KOPT-K1 (cell line): ENCODE measurements around the gene C17orf67.

Experiments
- H3K27ac ChIP-seq: fragments of 200-600 bp; sonication (generic); 2 replicates; pipeline ENCODE4 v1.5.1; 2016; ENCODE audit warnings: antibody characterized with exemption, mild to moderate bottlenecking, low read depth, low read length; ENCODE audit not compliant: poor library complexity, severe bottlenecking
- H3K36me3 ChIP-seq: fragments of 200-600 bp; sonication (generic); 2 replicates; pipeline ENCODE4 v1.5.1; 2017; ENCODE audit warnings: antibody characterized with exemption, mild to moderate bottlenecking, low read length, moderate library complexity; ENCODE audit not compliant: insufficient read depth
- H3K9me3 ChIP-seq: fragments of 200-600 bp; sonication (generic); 2 replicates; pipeline ENCODE4 v1.5.1; 2017; ENCODE audit warnings: antibody characterized with exemption, low read length, mild to moderate bottlenecking; ENCODE audit not compliant: insufficient read depth, poor library complexity, severe bottlenecking

C17orf67 gene

DNA sequence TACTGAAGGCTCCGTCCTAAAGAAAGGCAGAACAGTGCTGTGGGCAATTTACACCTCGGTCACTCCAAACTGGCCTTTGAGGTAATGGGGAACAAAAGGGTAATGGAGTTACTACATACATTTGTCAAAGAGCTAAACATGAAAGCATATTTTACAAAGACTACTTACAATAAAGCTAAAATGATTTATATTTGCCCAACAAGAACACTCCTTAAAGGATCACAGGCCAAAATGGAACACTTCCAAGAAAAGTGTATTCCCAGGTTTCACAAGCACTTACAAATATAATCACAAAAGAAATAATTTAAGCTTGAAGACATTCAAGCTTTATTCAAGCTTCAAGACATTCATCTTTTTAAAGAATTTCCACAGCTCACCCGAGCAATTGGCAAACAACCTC, 29.3 kb downstream of the C17orf67 start:
- Histone ChIP-seq H3K27ac (no peak overlapping the region), H3K36me3 (no peaks in the 10 kb centered on the region), H3K9me3 (no peaks in the 10 kb centered on the region)

DNA sequence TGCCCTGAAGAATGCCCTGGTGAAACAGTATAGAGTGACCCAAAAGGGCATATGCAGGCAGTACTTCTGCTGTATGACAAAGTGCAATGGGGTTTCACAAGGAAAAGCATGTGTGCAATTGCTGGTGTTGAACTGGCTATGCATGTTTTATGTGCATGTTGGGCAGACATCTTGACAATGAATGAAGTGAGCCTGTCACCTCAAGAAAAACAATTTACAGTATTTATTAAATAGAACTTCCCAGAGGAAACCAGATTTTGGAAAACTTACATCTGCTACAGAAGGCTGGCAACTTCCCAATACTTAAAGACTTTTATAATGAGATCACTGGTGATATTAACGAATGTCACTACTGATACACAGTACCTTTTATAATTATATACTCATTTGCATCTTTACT, 30.6 kb downstream of the C17orf67 start:
- Histone ChIP-seq H3K27ac (no peak overlapping the region), H3K9me3 (no peaks in the 10 kb centered on the region), H3K36me3 (no peaks in the 10 kb centered on the region)

DNA sequence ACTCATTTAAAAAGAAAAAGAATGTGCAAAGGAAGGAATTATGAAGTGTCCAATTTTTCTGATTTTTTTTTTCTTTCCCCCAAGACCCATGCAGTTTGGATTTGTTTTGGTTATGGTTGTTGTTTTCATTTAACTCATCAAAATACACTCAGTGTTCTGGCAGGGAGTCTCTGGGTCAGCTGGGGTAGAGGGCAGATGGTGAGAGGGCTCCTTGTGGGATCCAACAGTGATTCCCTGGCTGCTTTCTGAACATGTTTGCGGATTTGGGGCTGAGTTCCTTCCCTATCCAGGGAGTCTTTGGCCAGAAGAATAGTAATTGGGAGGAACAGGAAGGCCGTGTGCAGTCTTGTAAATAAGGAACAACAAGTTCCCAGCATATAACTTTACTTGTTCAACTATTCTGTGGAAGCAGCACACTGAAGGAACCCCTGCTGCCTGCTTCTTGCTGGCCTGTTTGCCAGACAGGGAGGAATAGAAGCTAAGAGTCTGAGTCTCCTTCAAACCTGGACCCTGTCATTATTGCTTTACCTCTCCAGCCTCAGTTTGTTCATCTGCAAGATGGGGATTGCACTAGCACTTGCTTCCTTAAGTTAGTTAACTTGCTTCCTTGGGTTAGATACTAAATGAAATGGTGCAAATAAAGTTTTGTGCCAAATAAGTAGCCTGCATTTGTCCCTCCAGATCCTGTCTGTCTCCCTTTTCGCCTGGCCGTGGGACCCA, 32.1 kb downstream of the C17orf67 start:
- Histone ChIP-seq H3K36me3 (no peaks in the 10 kb centered on the region), H3K27ac (no peak overlapping the region), H3K9me3 (no peaks in the 10 kb centered on the region)

DNA sequence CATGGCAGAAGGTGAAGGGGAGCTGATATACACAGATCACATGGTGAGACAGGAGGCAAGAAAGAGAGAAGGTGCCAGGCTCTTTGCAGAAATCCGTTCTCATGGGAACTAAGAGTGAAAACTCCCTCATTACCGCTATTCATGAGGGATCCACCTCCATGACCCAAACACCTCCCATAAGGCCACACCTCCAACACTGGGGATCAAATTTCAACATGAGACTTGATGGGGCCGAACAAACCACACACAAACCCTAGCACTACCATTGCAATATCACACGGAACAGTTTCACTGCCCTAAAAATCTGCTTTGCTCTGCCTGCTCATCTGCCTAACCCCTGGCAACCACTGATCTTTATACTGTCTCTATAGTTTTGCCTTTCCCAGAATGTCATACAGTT, 34.8 kb downstream of the C17orf67 start:
- H3K27ac ChIP-seq, result no peak overlapping the region
- H3K36me3 ChIP-seq, result no peaks in the 10 kb centered on the region

DNA sequence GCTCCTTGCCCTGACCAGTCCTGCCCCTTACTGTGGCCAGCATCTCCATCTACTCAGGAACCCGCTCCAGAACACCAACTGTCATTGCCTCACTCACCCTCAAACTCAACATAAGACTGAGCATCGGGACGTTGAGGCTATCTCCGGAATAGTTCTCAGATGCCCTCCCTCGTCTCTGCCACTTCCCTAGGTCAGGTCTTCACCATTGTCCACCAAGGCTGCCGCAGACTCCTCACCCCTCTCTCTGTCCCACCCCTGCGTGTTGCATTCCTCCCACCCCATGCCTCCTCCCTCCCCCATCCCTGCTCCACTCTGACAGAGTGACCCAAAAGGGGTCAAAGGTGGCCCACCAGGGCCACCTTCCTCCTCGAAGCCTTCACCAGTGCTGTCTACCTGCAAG, 37.2 kb downstream of the C17orf67 start:
- Histone ChIP-seq H3K36me3 (no peaks in the 10 kb centered on the region), H3K9me3 (no peaks in the 10 kb centered on the region), H3K27ac (no peak overlapping the region)

More for the DNA sequence above, 34.8 kb downstream of the C17orf67 start:
- no peaks in the 10 kb centered on the region for H3K9me3 ChIP-seq

DNA sequence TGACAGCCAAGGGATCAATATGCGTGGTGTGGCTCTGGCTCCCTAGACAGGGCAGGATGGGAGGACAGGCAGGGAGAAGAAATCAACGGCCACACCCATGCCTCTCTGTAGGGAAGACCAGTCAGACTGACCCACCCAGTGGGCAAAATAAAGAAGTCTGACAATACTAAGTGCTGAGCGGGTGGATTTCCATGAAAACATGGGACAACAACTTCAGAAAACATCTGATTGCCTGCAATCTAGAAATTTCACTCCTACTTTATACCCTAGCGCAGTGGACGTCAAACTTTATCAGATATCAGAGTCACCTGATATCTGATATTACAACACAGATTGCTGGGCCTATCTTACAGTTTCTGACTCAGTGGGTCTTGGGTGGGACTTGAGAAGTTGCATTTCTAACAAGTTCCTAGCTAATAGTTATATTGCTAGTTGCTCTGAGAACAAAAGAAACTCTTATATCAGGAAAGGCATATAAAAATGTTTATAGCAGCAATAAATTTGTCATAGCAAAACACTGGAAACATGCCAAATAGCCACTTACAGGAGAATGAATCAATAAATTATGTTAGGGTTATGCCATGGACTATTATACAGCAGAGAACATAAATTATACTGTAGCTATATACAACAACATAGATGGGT, 38.4 kb downstream of the C17orf67 start:
- Histone ChIP-seq H3K36me3 (no peaks in the 10 kb centered on the region), H3K9me3 (peaks cover 6% of the 10 kb centered on the region), H3K27ac (no peak overlapping the region)

DNA sequence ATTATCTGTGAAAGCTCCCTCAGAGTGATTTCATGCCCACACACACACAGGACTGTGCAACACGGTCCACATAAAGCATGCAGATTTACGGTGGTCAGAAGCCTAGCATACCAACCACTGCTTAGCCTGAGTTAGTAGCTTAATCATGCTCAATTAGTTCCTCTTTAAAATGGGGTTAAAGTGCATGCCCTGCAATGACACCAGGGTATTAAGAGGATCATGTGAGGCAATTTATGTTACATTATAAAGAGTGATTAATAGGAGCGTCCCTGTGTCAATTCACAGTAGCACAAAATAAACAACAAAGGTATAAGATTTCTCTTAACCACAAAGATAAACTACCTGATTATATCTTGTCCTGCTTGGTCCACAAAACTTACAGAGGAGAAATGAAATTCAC, 39.8 kb downstream of the C17orf67 start:
- Histone ChIP-seq H3K9me3 (peaks cover 6% of the 10 kb centered on the region), H3K36me3 (no peaks in the 10 kb centered on the region), H3K27ac (no peak overlapping the region)

DNA sequence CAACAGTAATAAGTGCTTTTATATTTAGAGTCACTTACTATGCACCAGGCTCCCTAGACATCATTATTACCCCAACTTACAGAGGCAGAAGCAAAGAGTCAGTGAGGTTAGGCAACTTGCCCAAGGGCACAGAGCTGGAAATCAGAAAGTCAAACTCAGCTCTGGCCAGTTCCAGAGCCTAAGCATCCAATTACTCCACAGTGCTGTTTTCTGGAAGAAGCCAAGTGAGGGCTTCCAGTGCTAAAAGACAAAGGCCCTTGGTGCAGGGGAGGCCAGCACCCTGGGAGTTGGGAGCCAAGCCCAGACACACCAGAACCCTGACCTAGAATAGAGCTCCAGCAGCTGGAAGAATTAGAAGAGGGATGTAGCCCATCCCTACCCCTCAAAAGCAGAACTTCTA, 40.2 kb downstream of the C17orf67 start:
- Histone ChIP-seq H3K27ac (no peak overlapping the region), H3K36me3 (no peaks in the 10 kb centered on the region), H3K9me3 (peaks cover 6% of the 10 kb centered on the region)

DNA sequence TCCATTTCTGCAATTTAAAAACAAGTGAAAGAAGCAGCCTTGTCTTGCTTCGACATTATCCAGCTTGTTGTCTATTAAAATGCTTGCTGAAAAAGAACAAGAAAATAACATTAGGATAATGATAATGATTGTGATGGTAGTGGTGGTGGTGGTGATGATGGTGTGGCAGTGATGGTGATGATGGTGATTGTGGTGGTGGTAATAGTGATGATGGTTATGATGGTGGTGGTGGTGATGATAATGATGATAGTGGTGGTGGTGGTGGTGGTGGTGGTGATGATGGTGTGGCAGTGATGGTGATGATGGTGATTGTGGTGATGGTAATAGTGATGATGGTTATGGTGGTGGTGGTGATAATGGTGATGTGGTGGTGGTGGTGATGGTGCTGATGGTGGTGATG, 41.5 kb downstream of the C17orf67 start:
- Histone ChIP-seq H3K36me3 (no peaks in the 10 kb centered on the region), H3K27ac (no peak overlapping the region), H3K9me3 (peaks cover 6% of the 10 kb centered on the region)

DNA sequence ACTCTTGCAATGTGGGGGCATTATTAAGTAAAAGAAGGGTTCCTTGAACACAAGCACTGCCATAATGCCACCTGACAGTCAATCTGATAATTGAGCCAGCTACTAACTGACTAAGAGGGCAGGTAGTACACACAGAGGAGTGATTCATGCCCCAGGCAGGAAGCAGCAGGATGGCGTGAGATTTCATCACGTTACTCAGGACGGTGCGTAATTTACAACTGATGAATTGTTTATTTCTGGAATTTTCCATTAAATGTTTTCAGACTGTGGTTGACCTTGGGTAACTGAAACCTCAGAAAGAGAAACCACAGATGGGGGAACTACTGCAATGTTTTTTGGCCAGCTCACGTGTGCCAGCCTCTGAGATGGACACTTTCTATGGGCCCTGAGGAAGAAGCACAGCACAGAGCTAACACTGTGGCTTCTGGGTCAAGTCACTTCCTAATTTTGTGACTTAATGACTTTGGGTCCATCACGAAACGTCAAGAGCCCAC, 46.7 kb downstream of the C17orf67 start:
- H3K9me3 ChIP-seq, result peaks cover 6% of the 10 kb centered on the region
- peak overlapping the region; percentile 31 for H3K27ac ChIP-seq
- no peaks in the 10 kb centered on the region for H3K36me3 ChIP-seq

DNA sequence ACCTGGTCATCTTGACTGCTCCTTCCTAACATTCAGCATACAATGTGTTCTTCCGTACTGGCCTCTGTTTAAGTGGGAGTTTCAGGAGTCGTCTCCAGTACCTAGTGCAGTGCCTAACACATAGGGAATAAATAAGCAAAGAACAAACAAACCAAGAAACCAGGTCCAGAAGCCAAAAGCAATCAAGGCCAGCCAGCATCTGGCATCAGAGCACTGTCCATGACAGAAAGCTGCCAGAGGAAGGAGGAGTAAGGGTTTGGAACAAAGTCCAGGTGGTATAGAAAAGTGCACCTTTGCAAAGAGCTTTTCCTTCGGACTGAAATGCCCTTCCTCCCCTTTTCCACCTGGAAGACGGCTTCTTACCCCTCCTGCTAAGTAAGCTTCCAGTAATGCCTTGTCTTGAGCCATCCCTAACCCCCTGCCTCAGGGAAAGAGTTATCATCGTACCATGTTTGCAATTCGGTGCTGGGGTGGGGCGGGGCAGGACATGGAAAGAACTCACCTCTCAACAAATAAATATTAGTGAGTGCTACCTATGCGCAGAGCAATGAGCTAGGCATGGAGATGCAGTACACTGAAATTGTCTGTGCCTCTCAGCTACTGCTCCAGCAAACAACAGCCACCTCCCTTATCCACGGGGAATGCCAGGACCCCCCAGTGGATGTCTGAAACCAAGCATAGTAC, 47.6 kb downstream of the C17orf67 start:
- Histone ChIP-seq H3K9me3 (peaks cover 6% of the 10 kb centered on the region), H3K27ac (peak overlapping the region; percentile 31), H3K36me3 (no peaks in the 10 kb centered on the region)

DNA sequence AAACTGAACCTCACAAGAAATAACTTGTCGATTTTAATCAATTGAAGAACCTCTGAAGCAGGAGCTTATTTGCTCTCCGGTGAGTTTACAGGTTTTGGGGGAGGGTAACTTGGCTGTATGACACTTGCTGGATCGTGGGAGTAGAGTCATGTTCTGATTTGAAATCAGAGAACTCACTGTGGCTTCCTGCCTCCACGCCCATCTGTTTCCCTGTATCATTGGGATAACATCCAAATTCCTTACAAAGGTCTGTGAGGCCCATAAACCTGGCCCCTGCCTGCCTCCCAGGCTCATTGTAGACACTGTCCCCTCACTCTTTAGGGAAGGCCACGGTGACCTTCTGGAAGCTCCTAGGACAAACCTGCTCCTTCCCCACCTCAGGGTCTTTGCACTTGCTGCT, 48.3 kb downstream of the C17orf67 start:
- Histone ChIP-seq H3K36me3 (no peaks in the 10 kb centered on the region), H3K27ac (no peak overlapping the region), H3K9me3 (no peaks in the 10 kb centered on the region)

DNA sequence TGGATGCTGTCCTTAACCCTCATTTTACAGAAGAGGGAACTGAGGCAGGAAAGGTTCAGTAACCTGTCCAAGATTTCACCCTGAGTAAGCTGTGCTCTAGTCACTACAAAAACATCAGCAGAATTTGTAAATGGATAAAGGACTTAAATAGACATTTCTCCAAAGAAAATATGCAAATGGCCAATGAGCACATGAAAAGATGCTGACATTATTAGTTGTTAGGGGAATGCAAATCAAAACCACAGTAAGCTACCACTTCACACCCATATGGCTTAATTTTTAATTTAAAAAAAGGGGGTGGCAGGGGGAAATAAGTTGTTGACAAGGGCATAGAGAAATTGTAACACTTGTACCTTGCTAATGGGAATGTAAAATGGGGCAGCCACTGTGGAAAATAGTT, 51.4 kb downstream of the C17orf67 start:
- H3K27ac ChIP-seq, result no peak overlapping the region

DNA sequence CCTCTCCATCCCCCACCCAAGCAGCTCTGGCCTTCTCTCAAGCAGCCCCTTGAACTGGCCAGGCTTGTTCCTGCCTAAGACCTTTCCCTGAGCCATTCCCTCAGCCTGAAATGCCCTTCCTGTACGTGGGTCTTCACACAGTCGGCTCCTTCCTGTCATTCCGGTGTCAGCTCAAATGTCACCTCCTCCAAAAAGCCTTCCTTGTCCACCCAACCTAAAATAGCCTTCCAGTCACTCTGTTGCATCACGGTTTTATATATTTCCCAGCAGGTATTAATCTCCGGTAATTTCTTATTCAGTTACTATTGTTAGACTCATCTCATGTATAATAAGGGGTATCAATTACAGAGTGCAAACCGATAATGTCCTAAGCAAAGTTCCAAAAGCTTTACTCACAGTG, 51.8 kb downstream of the C17orf67 start:
- no peaks in the 10 kb centered on the region for H3K9me3 ChIP-seq
- H3K36me3 ChIP-seq, result no peaks in the 10 kb centered on the region
- no peak overlapping the region for H3K27ac ChIP-seq

More for the DNA sequence above, 51.4 kb downstream of the C17orf67 start:
- H3K36me3 ChIP-seq, result no peaks in the 10 kb centered on the region
- H3K9me3 ChIP-seq, result no peaks in the 10 kb centered on the region

DNA sequence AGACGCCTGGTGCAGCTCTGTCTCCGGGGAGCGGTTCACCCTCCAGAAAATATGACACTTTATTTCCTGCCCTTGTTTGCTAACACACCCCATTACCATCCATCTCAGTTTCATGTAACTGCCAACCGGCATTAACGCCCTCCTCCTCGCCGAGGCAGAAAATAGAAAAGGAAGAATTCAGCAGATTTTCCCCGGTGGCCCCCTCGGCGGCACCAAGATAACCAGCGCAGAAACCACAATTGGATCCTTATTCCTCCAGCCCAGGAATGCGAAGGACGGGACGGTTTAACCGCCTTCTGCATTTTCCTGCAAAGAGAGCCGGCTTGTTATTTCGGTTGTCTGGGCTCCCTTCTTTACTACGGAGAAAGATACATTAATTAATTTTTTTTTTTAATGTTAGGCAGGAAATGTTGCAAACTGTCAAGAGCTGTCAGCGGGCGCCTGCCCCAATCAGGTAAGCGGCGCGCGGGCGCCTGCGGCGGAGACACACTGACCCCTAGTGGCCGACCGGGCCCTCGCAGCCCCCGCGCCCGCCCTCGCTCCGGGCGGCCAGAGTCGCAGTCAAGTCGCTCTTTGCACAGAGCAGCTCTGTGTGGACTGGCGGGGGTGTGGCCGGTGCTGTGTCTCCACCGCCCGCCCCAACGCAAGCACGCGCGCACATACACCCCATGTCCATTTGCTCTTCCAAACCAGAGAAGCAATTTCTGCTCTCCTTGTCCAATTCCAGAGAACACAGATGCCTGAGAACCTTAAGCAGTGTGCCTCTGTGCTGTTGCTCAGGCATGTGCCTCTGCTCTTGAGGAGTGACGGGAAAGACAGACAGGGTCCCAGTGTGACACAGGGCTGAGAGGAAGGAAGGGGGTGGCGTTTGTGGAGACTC, 53.6 kb downstream of the C17orf67 start:
- Histone ChIP-seq H3K27ac (peak overlapping the region; percentile 91), H3K36me3 (no peaks in the 10 kb centered on the region), H3K9me3 (no peaks in the 10 kb centered on the region)
